Neural crest cell (in vitro differentiated cells): Measurements from ENCODE around the gene CCDC137. TPM values are rescaled to one million over a fixed set of nuclear protein-coding genes. Genes with fewer than 3 reads are reported as not detected.

ENCODE experiments used
- DNase-seq: peaks from one replicate; pipeline ENCODE4 v3.0.0; 2021; ENCODE audit warnings: low read depth, mixed read lengths, low spot score
- H3K27ac Mint-ChIP-seq: one replicate; pipeline ENCODE4 v1.8.0; 2021; ENCODE audit warnings: mild to moderate bottlenecking, mixed read lengths; ENCODE audit not compliant: unreplicated experiment
- H3K27me3 Mint-ChIP-seq: 2 replicates; pipeline ENCODE4 v1.8.0; 2021; ENCODE audit warnings: low read depth, mild to moderate bottlenecking, mixed read lengths
- H3K36me3 Mint-ChIP-seq: 2 replicates; pipeline ENCODE4 v1.8.0; 2021; ENCODE audit warnings: low read depth, mild to moderate bottlenecking, mixed read lengths
- H3K4me1 Mint-ChIP-seq: 2 replicates; pipeline ENCODE4 v1.8.0; 2021; ENCODE audit warnings: mixed read lengths
- H3K4me3 Mint-ChIP-seq: one replicate; pipeline ENCODE4 v1.8.0; 2021; ENCODE audit warnings: mild to moderate bottlenecking, mixed read lengths
- H3K9me3 Mint-ChIP-seq: 2 replicates; pipeline ENCODE4 v1.8.0; 2021; ENCODE audit warnings: mixed read lengths
- total RNA-seq: library from RNA; stranded (reverse); gene quantifications from 2 replicates; pipeline ENCODE4 v1.2.1, GENCODE V29; 2021
- TF ChIP-seq, protein P1 (sequence below): fragments of 200-600 bp; sonication (generic); conservative IDR thresholded peaks from 2 replicates; pipeline ENCODE4 v1.5.0; 2021; ENCODE audit warnings: antibody characterized with exemption, mild to moderate bottlenecking

CCDC137 gene
- total RNA-seq, 1 donor from 2014 or later = 38.3 TPM

- DNase-seq = no peak
- Mint-ChIP-seq H3K4me3 (peak overlapping the region; percentile 41), H3K4me1 (peaks cover 5% of the 10 kb centered on the region), H3K27me3 (no peaks in the 10 kb centered on the region), H3K36me3 (peaks cover 10% of the 10 kb centered on the region), H3K27ac (no peak overlapping the region), H3K9me3 (no peaks in the 10 kb centered on the region)
- TF ChIP-seq, protein P1, sequence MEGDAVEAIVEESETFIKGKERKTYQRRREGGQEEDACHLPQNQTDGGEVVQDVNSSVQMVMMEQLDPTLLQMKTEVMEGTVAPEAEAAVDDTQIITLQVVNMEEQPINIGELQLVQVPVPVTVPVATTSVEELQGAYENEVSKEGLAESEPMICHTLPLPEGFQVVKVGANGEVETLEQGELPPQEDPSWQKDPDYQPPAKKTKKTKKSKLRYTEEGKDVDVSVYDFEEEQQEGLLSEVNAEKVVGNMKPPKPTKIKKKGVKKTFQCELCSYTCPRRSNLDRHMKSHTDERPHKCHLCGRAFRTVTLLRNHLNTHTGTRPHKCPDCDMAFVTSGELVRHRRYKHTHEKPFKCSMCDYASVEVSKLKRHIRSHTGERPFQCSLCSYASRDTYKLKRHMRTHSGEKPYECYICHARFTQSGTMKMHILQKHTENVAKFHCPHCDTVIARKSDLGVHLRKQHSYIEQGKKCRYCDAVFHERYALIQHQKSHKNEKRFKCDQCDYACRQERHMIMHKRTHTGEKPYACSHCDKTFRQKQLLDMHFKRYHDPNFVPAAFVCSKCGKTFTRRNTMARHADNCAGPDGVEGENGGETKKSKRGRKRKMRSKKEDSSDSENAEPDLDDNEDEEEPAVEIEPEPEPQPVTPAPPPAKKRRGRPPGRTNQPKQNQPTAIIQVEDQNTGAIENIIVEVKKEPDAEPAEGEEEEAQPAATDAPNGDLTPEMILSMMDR = no peak
Observed at GRCh38 chr17:81697261-81698044, 30.9 kb downstream of the CCDC137 start.

DNA sequence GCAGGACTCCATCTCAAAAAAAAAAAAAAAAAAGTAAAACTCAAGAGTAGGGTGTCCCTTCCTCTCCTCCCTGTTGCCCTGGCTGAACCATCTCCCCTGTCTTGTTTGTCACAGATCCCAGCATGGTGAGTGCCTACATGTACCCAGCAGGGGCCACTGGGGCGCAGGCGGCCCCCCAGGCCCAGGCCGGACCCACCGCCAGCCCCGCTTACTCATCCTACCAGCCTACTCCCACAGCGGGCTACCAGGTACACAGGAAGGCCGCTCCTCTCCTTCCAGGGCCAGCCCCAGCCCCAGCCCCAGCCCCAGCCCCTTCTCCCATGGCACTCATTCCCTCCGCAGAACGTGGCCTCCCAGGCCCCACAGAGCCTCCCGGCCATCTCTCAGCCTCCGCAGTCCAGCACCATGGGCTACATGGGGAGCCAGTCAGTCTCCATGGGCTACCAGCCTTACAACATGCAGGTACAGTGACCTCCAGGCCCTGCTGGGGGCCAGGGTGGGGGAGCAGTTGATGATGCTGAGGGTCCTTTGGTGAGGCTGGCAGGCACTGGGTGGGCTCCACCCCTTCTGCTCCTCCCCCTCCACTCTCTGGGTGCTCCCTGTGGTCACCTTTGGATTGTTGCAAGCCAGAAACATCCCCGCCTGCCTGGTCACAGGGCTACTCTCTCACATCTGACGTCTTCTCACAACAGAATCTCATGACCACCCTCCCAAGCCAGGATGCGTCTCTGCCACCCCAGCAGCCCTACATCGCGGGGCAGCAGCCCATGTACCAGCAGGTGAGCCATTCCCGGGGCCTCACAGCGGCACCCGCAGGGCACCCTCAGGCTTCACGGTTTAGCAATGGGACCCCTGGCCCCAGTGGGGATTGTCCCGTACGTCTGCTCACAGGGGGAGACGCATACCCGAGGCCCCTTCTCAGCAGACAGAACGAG lies 34.1 kb downstream of the CCDC137 start:
- Mint-ChIP-seq H3K9me3 (no peaks in the 10 kb centered on the region), H3K27me3 (no peaks in the 10 kb centered on the region), H3K4me3 (peak overlapping the region; percentile 68), H3K4me1 (peaks cover 6% of the 10 kb centered on the region), H3K36me3 (peaks cover 11% of the 10 kb centered on the region), H3K27ac (no peak overlapping the region)
- TF ChIP-seq, protein P1 = no peak
- DNase-seq = no peak

GRCh38 chr17:81701288-81702071 lies 34.9 kb downstream of the CCDC137 start:
- H3K36me3 Mint-ChIP-seq = peaks cover 16% of the 10 kb centered on the region
- H3K27ac Mint-ChIP-seq = no peak overlapping the region
- H3K4me3 Mint-ChIP-seq = peak overlapping the region; percentile 96
- H3K4me1 Mint-ChIP-seq = peaks cover 6% of the 10 kb centered on the region
- no peak for DNase-seq
- TF ChIP-seq, protein P1 = no peak
- H3K27me3 Mint-ChIP-seq = no peaks in the 10 kb centered on the region
- H3K9me3 Mint-ChIP-seq = no peaks in the 10 kb centered on the region

DNA sequence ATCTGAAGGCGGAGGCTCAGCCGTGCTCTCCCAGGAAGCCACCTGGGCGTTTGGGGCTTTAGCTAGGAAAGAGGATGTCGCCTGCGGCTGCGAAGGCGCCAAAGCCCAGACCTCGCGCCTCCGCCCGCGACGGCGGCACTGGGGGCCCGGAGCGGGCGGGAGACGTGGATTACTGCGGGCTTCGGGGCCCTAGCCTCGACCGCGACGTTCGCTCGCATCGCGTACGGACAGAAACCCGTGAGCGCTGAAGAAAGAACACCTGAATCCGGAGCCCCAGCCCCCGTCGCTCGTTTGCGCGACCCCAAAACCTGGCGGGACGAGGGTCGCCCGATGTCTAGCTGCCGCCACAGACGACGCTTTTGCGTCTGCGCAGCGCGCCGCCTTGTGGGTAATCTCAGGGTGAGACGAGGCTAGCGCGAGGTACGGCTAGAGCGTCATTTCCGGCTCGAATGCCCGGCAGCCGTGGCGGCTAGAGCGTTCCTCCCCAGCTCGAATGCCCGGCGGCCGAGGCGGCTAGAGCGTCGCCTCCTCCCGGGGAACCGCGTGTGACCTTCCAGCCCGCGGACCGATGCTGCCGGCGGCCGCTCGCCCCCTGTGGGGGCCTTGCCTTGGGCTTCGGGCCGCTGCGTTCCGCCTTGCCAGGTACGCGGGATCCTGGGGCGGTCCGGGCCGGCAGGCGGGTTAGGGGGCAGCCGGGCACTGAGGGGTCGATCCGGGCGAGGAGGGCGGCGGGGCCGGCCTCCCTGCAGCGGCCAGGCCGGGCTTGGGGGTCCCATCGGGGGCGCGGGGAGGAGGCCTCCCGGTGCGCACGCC lies 36.6 kb downstream of the CCDC137 start, which contains the start of gene MRPL12:
Gene MRPL12, plus strand, starts transcription at position 434 of the 813 bp plus-strand sequence. Its CDS starts 135 bp downstream, at position 569.
- H3K27ac Mint-ChIP-seq = peak within 1 kb of the TSS; percentile 96
- peaks cover 6% of the 10 kb centered on the region for H3K4me1 Mint-ChIP-seq
- peaks cover 13% of the 10 kb centered on the region for H3K36me3 Mint-ChIP-seq
- peak; percentile 93 for DNase-seq
- H3K27me3 Mint-ChIP-seq = no peaks in the 10 kb centered on the region
- H3K4me3 Mint-ChIP-seq = peak within 1 kb of the TSS; percentile 96
- TF ChIP-seq, protein P1 = peak; percentile 45
- H3K9me3 Mint-ChIP-seq = no peaks in the 10 kb centered on the region
